ENCODE measurements around the gene CPA4.

DNA sequence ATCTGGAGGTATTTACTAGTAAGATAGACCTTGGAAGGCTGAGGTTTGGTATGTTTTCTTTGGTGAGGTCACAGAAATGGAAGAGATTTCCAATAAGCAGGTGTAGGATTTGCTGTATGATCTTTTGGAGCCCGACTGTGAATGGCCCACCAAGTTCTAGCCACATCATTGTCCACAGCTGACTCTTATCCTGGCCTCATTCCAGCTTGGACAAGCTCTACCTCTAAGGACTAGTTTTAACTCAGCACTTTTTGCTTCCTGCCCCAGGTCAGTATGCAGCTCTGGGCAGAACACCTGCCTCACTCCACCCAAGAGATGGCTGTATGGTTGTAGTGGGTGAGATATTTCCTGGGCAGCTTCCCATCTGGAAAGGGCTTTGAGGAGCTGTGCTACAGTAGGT, 6.1 kb upstream of the CPA4 start:
- TF ChIP-seq, protein P1, sequence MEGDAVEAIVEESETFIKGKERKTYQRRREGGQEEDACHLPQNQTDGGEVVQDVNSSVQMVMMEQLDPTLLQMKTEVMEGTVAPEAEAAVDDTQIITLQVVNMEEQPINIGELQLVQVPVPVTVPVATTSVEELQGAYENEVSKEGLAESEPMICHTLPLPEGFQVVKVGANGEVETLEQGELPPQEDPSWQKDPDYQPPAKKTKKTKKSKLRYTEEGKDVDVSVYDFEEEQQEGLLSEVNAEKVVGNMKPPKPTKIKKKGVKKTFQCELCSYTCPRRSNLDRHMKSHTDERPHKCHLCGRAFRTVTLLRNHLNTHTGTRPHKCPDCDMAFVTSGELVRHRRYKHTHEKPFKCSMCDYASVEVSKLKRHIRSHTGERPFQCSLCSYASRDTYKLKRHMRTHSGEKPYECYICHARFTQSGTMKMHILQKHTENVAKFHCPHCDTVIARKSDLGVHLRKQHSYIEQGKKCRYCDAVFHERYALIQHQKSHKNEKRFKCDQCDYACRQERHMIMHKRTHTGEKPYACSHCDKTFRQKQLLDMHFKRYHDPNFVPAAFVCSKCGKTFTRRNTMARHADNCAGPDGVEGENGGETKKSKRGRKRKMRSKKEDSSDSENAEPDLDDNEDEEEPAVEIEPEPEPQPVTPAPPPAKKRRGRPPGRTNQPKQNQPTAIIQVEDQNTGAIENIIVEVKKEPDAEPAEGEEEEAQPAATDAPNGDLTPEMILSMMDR (IDR thresholded peaks at IDR 0.05): no peak
- TF ChIP-seq POLR2A (IDR thresholded peaks at IDR 0.05): no peak
